ENCODE data around the gene SMARCA2.

SMARCA2 gene

GRCh38 chr9:2039294-2040180 lies 24.4 kb downstream of the SMARCA2 start:
- DNase-seq (ENCODE audit: low read depth, low spot score), result no peak

- no peak for DNase-seq (ENCODE audit: low read depth, low spot score)
Measured at GRCh38 chr9:2040828-2041227, 25.7 kb downstream of the SMARCA2 start.

GRCh38 chr9:2041736-2042135 lies 26.6 kb downstream of the SMARCA2 start:
- DNase-seq (ENCODE audit: low read depth, low spot score), result peak; percentile 20

GRCh38 chr9:2043243-2043642 lies 28.1 kb downstream of the SMARCA2 start:
- DNase-seq (ENCODE audit: low read depth, low spot score), result peak; percentile 41

- DNase-seq (ENCODE audit: low read depth, low spot score), result no peak
Measured at GRCh38 chr9:2043881-2044462, 28.8 kb downstream of the SMARCA2 start.

GRCh38 chr9:2047144-2047671 lies 32.1 kb downstream of the SMARCA2 start:
- DNase-seq (ENCODE audit: low read depth, low spot score), result no peak

GRCh38 chr9:2047916-2048315 lies 32.8 kb downstream of the SMARCA2 start:
- DNase-seq (ENCODE audit: low read depth, low spot score), result no peak

- DNase-seq (ENCODE audit: low read depth, low spot score), result peak; percentile 49
Measured at GRCh38 chr9:2050236-2050635, 35.1 kb downstream of the SMARCA2 start.

GRCh38 chr9:2053883-2054845 lies 39.0 kb downstream of the SMARCA2 start:
- DNase-seq (ENCODE audit: low read depth, low spot score), result peak; percentile 94

GRCh38 chr9:2055203-2055658 lies 40.1 kb downstream of the SMARCA2 start:
- DNase-seq (ENCODE audit: low read depth, low spot score), result peak; percentile 81

- peak; percentile 35 for DNase-seq (ENCODE audit: low read depth, low spot score)
Measured at GRCh38 chr9:2059274-2059929, 44.3 kb downstream of the SMARCA2 start.

- DNase-seq (ENCODE audit: low read depth, low spot score), result peak; percentile 78
Measured at GRCh38 chr9:2060424-2060823, 45.3 kb downstream of the SMARCA2 start.

- no peak for DNase-seq (ENCODE audit: low read depth, low spot score)
Measured at GRCh38 chr9:2065704-2066103, 50.6 kb downstream of the SMARCA2 start.

GRCh38 chr9:2066312-2067273 lies 51.4 kb downstream of the SMARCA2 start:
- DNase-seq (ENCODE audit: low read depth, low spot score), result peak; percentile 58

GRCh38 chr9:2072752-2073405 lies 57.7 kb downstream of the SMARCA2 start:
- no peak for DNase-seq (ENCODE audit: low read depth, low spot score)

- no peak for DNase-seq (ENCODE audit: low read depth, low spot score)
Measured at GRCh38 chr9:2082772-2083171, 67.6 kb downstream of the SMARCA2 start.

- DNase-seq (ENCODE audit: low read depth, low spot score), result no peak
Measured at GRCh38 chr9:2083479-2083878, 68.3 kb downstream of the SMARCA2 start.

- peak; percentile 46 for DNase-seq (ENCODE audit: low read depth, low spot score)
Measured at GRCh38 chr9:2085716-2086115, 70.6 kb downstream of the SMARCA2 start.

- no peak for DNase-seq (ENCODE audit: low read depth, low spot score)
Measured at GRCh38 chr9:2086116-2086515, 71.0 kb downstream of the SMARCA2 start.

Measured in astrocyte of the hippocampus (primary cell).